Measurements from ENCODE around the gene PSMB10.

GRCh38 chr16:67946128-67946569 lies 9.5 kb upstream of the PSMB10 start:
- TF ChIP-seq CTCF (IDR thresholded peaks at IDR 0.05): no peak
- no peak for TF ChIP-seq POLR2A (IDR thresholded peaks at IDR 0.05)

Measured in body of pancreas (tissue), 4 donors.